Upper lobe of right lung (tissue), 1 donor: Measurements from ENCODE around the gene CARM1. TPM values are rescaled to one million over a fixed set of nuclear protein-coding genes. Genes with fewer than 3 reads are reported as not detected.
"Not testable (repeated sequence)": the region's sequence is repeated elsewhere in the genome, so short reads cannot be mapped to it uniquely, and the experiment has no call there.

ENCODE experiments used
- ATAC-seq: fragments of 200-7000 bp; cut with Tn5 transposase; one replicate; pipeline ENCODE4 v1.9.1; 2020; ENCODE audit warnings: mild to moderate bottlenecking, moderate library complexity
- DNase-seq: peaks from one replicate; pipeline ENCODE4 v3.0.0-alpha.2; 2020
- H3K27ac ChIP-seq: fragments of 200-600 bp; one replicate; pipeline ENCODE4 v1.8.0; 2022
- H3K27me3 ChIP-seq: fragments of 200-600 bp; one replicate; pipeline ENCODE4 v1.8.0; 2022; ENCODE audit warnings: mild to moderate bottlenecking
- H3K36me3 ChIP-seq: fragments of 200-600 bp; one replicate; pipeline ENCODE4 v1.8.0; 2022
- H3K4me1 ChIP-seq: fragments of 200-600 bp; one replicate; pipeline ENCODE4 v1.8.0; 2022
- H3K4me3 ChIP-seq: fragments of 200-600 bp; one replicate; pipeline ENCODE4 v1.8.0; 2022; ENCODE audit warnings: mild to moderate bottlenecking
- H3K9me3 ChIP-seq: fragments of 200-600 bp; one replicate; pipeline ENCODE4 v1.8.0; 2022
- intact Hi-C: fragments of 100-400 bp; cut with DNase I; formaldehyde crosslinking; loops from one replicate; pipeline ENCODE4 v1.11.0; 2022
- total RNA-seq: library from RNA; stranded (reverse); fragmentation: NEBNext Ultra II Directional; extraction: Animal tissue kit (Norgen Biotek cat#: 25700); gene quantifications from one replicate; pipeline ENCODE4 v1.2.1, GENCODE V29; 2021
- TF ChIP-seq, protein P1 (sequence below): fragments of 200-600 bp; IDR thresholded peaks from one replicate; pipeline ENCODE4 v1.8.0; 2022; ENCODE audit warnings: antibody characterized with exemption
- donor health status: DM: no; HTN: yes; CAD: no; lungs with severe emphysema.

CARM1 gene
- total RNA-seq, 1 donor from 2014 or later, result 25.5 TPM

DNA sequence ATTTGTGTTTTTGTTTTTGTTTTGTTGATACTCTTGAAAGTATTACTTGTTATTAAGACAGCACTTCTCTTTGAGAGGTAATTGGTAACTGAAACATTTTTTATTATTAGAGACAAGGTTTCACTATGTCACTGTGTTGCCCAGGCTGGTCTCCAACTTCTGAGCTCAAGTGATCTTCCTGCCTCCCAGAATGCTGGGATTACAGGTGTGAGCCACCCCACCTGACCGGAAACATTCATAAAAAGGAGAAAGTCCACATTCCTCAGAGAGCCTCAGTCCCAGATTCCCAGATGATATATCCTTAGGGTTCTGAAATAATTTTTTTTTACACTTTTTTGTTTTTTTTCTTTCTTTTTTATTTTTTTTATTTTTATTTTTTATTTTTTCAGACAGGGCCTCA lies 2.7 kb downstream of the CARM1 start:
- intact Hi-C loops, result no loop called here
- Histone ChIP-seq H3K27ac (no peak overlapping the region), H3K4me1 (peaks cover 27% of the 10 kb centered on the region), H3K4me3 (no peak overlapping the region), H3K36me3 (no peaks in the 10 kb centered on the region), H3K27me3 (no peaks in the 10 kb centered on the region), H3K9me3 (no peaks in the 10 kb centered on the region)
- ATAC-seq (no peak), DNase-seq (no peak)
- TF ChIP-seq, protein P1, sequence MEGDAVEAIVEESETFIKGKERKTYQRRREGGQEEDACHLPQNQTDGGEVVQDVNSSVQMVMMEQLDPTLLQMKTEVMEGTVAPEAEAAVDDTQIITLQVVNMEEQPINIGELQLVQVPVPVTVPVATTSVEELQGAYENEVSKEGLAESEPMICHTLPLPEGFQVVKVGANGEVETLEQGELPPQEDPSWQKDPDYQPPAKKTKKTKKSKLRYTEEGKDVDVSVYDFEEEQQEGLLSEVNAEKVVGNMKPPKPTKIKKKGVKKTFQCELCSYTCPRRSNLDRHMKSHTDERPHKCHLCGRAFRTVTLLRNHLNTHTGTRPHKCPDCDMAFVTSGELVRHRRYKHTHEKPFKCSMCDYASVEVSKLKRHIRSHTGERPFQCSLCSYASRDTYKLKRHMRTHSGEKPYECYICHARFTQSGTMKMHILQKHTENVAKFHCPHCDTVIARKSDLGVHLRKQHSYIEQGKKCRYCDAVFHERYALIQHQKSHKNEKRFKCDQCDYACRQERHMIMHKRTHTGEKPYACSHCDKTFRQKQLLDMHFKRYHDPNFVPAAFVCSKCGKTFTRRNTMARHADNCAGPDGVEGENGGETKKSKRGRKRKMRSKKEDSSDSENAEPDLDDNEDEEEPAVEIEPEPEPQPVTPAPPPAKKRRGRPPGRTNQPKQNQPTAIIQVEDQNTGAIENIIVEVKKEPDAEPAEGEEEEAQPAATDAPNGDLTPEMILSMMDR, result no peak

DNA sequence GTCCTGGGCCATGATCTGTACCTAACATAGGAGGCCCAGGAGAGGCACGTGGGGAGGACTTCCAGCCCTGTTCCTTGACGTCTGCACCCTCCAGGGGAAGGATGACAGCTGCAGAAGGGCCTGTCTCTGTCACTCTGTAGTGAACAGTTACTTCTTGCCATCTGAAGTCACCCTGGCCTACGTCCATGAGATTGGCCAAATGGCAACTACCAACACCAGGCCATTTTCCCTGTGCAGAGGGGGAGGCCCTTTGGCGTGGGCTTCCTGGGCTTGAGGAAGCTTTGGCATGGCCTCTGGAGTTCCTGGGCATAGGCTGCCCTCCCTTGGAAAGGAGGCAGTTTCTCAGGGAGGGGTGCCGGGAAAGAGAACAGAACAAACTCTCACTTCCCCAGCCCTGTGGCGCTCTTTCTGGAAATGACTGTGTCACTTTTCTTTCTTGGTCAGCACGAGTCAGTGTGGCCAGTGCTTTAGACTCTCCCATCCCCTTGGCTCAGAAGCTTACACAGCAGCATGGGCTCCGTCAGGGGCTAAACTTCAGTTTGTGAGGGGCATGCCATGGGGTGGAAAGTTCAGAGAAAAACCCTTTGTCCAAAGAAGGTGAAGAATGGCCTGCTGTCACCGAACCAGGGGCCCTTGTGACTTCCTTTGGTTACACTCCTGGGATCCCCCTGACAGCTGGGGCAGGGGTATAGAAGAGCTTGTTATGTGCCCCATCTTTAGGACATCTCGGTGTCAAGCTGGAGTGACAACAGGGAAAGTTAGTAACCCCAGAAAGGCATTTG lies 5.3 kb downstream of the CARM1 start:
- Histone ChIP-seq H3K9me3 (no peaks in the 10 kb centered on the region), H3K27ac (peak overlapping the region; percentile 7), H3K4me1 (peaks cover 27% of the 10 kb centered on the region), H3K4me3 (no peak overlapping the region), H3K36me3 (no peaks in the 10 kb centered on the region), H3K27me3 (no peaks in the 10 kb centered on the region)
- intact Hi-C loops, result no loop called here
- ATAC-seq (peak; percentile 46), DNase-seq (no peak)
- TF ChIP-seq, protein P1, result no peak

DNA sequence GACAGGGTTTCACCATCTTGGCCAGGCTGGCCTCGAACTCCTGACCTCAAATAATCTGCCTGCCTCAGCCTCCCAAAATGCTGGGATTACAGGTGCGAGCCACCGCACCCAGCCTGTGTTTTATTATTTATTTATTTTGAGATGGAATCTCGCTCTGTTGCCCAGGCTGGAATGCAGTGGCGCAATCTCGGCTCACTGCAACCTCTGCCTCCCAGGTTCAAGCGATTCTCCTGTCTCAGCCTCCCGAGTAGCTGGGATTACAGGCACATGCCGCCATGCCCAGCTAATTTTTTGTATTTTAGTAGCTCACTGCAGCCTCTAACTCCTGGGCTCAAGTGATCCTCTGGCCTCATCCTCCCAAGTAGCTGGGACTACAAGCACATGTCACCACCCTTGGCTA lies 6.3 kb downstream of the CARM1 start:
- intact Hi-C loops, H3K36me3 ChIP-seq, ATAC-seq, H3K4me3 ChIP-seq, H3K27me3 ChIP-seq, DNase-seq, H3K9me3 ChIP-seq: not testable (repeated sequence)
- H3K27ac ChIP-seq, result peak overlapping the region; percentile 7
- H3K4me1 ChIP-seq, result peaks cover 24% of the 10 kb centered on the region

DNA sequence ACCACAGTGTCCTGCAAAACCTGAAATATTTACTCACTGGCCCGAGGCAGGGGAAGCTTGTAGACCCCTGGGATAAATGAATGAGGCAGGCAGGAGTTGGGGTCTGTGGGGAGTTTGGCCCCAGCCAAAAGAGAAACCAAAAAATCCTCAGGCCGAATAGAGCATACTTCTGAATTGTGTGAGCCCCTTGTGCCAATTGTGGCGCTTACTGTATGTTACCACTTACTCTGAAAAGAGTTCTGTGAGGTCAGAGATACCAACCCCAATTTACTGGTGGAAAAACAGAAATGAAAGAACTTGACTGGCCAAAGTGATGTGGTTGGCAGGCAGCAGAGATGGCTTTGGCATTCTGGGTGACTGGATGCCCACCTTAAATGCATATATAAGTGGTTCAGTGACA lies 6.9 kb downstream of the CARM1 start:
- DNase-seq (no peak), ATAC-seq (no peak)
- TF ChIP-seq, protein P1, result no peak
- Histone ChIP-seq H3K27ac (no peak overlapping the region), H3K4me3 (no peak overlapping the region), H3K36me3 (no peaks in the 10 kb centered on the region), H3K27me3 (no peaks in the 10 kb centered on the region), H3K4me1 (peaks cover 19% of the 10 kb centered on the region), H3K9me3 (no peaks in the 10 kb centered on the region)
- intact Hi-C loops, result no loop called here

DNA sequence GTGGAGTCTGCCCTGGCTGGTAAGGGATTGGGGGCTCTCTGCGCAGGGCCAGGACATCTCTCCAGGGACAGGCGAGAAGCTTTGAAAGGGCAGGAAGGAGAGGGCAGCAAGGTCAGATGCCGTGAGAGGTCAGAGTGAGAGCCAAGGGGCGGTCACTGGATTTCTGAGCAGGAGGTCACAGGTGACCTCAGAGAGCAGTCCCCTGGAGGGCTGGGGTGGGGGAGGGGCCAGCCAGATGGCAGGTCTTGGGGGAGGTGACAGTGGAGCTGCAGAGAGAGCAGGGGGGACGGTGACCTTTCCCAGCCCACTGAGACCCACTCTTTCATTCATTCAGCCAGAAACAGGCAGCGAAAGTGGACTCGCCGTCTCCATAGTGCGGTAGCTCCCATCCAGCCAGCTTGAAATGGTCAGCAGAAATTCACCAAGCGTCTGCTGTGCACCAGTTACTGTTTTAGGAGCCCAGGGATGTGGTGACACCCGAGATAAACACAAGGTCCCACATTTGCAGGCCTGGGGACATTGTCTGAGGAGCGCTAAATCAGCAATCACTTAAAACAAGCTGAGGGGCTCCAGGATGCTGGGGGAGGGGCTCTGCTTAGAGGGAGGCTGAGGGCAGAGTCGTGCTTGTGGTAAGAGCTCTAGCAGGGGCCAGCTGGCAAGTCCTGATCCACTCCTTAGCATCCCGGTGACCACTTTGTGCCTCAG lies 10.2 kb downstream of the CARM1 start:
- intact Hi-C loops, result no loop called here
- ATAC-seq, result no peak

DNA sequence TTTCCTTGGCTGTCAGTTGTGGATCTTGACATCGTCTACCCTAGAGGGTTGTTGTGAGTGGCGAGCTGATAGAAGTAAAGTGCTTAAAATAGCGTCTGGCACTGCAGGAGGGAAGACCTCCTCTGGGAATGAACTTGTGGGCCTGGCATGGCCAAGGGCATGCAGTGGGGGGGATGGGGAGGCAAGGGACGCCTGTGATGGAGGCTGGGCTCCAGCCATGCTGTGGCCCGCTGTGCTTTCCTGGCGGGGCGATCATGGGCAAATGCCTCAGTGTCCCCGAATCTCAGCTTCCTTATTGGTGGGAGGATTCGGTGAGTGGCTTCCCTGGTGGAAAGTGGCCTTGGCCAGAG lies 10.7 kb downstream of the CARM1 start:
- Histone ChIP-seq H3K27me3 (no peaks in the 10 kb centered on the region), H3K4me3 (no peak overlapping the region), H3K4me1 (peaks cover 11% of the 10 kb centered on the region), H3K36me3 (no peaks in the 10 kb centered on the region), H3K27ac (no peak overlapping the region), H3K9me3 (no peaks in the 10 kb centered on the region)
- TF ChIP-seq, protein P1, result no peak
- DNase-seq (no peak), ATAC-seq (no peak)
- intact Hi-C loops, result no loop called here

More for the DNA sequence above, 10.2 kb downstream of the CARM1 start:
- TF ChIP-seq, protein P1, result no peak
- Histone ChIP-seq H3K4me1 (peaks cover 14% of the 10 kb centered on the region), H3K9me3 (no peaks in the 10 kb centered on the region), H3K4me3 (no peak overlapping the region), H3K27me3 (no peaks in the 10 kb centered on the region), H3K36me3 (no peaks in the 10 kb centered on the region), H3K27ac (no peak overlapping the region)
- no peak for DNase-seq
